HG02610 (cell line): ENCODE measurements around the gene PATL1.
"Not testable (repeated sequence)": the region's sequence is repeated elsewhere in the genome, so short reads cannot be mapped to it uniquely, and the experiment has no call there.

ENCODE experiments used
- ATAC-seq: cut with Tn5 transposase; IDR thresholded peaks from one replicate; pipeline ENCODE4 v1.9.1; 2021; ENCODE audit warnings: mild to moderate bottlenecking, moderate library complexity; ENCODE audit not compliant: unreplicated experiment

Gene PATL1

GRCh38 chr11:59676205-59676604 lies 7.4 kb upstream of the PATL1 start:
- ATAC-seq: no peak

GRCh38 chr11:59674291-59674690 lies 5.5 kb upstream of the PATL1 start:
- ATAC-seq: no peak

DNA sequence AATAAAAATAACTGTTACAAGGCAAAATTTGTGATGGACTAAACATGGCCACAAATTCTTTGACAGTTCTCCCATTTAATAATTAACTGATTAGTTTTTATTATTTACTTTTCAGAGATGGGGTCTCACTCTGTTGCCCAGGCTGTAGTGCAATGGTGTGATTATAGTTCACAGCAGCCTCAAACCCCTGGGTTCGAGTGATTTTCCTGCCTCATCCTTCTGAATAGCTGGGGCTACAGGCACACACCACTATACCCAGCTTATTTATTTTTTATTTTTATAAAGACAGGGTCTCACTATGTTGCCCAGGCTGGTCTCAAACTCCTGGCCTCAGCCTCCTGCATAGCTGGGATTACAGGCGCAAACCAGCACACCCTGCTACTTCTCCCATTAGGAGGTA lies 4.5 kb upstream of the PATL1 start:
- ATAC-seq: no peak

DNA sequence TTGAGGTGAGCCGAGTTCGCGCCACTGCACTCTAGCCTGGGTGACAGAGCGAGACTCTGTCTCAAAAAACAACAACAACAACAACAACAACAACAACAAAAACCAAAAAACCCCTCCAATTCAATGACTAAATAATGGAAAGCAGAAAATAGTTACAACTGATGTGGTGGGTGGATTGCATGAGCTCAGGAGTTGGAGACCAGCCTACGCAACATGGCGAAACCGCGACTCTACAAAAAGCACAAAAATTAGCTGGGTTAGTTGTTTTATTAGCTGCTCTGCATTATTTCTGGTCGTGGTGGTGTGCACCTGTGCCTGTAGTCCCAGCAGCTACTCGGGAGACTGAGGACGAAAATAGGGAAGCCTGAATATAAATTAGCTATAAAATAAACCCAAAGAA lies 2.6 kb upstream of the PATL1 start:
- ATAC-seq: no peak

DNA sequence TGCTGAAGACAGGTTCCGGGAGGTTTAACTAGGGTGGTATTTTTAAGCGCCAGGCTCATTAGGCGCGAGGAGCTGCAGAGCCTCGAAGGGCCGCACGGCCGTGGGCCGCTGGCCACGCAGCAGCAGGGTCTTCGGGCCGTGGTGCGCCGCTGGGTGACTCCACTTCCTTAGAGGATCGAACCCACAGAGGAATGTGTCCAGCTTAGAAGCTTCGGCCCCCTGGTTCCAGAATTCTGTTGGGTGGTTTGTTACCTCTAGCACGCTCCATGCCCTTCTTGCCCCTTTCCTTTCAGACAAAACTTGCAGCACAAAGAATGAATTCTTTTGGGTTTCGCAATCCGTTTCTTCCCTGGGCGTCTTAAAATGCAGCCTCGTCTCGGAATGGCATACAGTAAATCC lies 773 bp upstream of the PATL1 start:
- ATAC-seq: peak; percentile 6

- ATAC-seq: peak; percentile 12
Measured at GRCh38 chr11:59668188-59668949, 468 bp downstream of the PATL1 start.

- ATAC-seq: no peak
Measured at GRCh38 chr11:59667812-59668187, 1.0 kb downstream of the PATL1 start.

- no peak for ATAC-seq
Measured at GRCh38 chr11:59666969-59667368, 1.9 kb downstream of the PATL1 start.

DNA sequence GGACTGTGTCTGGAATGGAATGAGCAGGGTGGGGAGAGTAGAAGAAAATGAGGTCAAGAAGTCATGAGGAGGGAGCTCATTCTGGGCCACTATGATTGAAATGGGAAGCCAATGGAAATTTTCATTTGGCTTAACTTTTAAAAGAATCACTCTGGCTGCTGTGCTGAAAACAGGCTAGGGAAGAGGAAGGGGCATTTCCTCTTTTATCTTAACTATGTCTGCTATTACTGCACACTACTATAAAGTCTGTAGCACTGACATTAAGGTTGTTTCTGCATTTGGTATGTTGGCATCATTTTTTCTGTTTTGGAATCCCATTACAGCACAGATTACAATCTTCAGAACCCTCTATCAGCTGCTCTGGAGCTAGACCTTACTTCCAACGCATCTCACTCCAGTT lies 8.2 kb downstream of the PATL1 start:
- no peak for ATAC-seq

GRCh38 chr11:59659981-59660380 lies 8.9 kb downstream of the PATL1 start:
- ATAC-seq: no peak

- ATAC-seq: no peak
Measured at GRCh38 chr11:59658036-59658435, 10.8 kb downstream of the PATL1 start.

DNA sequence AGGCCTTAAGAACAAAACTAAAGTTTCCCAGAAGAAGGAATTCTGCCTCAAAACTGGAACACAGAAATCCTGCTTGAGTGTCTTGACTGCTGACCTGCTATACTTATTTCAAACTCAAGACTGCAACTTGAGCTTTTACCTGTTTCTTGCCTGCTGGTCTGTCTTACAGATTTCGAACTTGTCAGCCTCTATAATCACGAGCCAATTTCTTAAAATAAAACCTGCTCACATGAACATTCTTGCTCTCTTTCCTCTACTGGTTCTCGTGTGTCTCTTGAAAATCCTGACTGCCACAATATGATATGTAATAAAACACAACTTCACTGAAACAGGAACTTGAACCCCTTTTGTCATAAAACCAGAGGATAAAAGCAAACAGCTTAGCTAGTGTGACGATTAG lies 13.9 kb downstream of the PATL1 start:
- no peak for ATAC-seq

GRCh38 chr11:59647245-59647980 lies 21.4 kb downstream of the PATL1 start:
- no peak for ATAC-seq

DNA sequence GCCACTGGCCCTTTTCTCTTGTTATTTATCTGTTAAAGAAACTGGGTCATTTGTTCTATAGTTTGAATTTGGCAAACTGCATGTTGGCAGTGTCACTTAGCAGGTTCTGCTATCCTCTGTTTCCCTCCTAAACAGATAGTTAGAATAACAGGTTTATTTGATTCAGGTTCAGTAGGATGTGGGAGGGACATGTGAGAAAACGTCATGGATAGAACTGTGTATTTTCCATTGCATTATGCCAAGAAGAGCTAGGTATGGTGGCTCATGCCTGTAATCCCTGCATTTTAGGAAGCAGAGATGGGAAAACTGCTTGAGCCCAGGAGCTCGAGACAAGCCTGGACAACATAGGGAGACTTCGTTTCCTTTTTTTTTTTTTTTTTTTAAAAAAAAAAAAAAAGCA lies 24.3 kb downstream of the PATL1 start:
- no peak for ATAC-seq

- no peak for ATAC-seq
Measured at GRCh38 chr11:59643390-59643789, 25.4 kb downstream of the PATL1 start.

DNA sequence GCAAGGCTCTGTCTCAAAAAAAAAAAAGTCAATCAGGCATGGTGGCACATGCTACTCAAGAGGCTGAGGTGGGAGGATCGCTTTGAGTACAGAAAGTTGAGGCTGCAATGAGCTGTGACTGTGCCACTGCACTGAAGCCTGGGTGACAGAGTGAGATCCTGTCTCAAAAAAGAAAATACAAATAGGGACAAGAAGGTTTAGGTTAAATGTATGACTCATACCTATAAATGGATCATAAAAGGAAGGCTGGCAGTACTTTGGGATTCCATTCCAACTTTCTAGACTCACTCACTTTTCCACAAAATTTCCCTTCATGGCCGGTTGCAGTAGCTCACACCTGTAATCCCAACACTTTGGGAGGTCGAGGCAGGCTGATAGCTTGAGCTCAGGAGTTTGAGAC lies 27.7 kb downstream of the PATL1 start:
- no peak for ATAC-seq

- no peak for ATAC-seq
Measured at GRCh38 chr11:59630493-59630892, 38.3 kb downstream of the PATL1 start.

GRCh38 chr11:59629996-59630395 lies 38.8 kb downstream of the PATL1 start:
- ATAC-seq: no peak

DNA sequence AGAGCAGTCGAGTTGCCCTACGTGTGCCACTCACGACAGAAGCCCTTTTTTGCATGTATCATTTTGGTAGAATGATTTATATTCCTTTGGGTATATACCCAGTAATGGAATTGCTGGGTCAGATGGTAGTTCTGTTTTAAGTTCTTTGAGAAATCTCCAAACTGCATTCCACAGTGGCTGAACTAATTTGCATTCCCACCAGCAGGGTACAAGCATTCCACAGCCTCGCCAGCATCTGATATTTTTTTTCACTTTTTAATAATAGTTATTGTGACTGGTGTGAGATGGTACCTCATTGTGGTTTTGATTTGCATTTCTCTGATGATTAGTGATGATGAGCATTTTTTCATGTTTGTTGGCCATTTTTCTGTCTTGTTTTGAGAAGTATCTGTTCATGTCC lies 41.9 kb downstream of the PATL1 start:
- ATAC-seq: not testable (repeated sequence)

DNA sequence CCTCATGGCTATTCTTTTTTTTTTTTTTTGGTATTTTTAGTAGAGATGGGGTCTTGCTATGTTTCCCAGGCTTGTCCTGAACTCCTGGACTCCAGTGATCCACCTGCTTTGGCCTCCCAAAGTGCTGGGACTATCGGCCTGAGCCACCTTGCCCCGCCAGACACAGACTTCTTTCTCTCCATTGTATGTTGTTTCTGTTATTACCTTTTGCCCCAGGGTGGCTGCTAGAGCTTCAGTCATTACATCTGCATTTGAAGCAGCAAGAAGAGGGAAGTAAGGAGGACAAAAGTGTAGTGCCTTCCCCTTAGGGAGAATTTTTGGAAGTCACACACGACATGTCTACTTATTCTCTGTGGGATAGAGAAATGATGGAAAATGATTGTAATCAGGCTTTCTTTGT lies 43.1 kb downstream of the PATL1 start:
- no peak for ATAC-seq

- no peak for ATAC-seq
Measured at GRCh38 chr11:59617876-59618275, 51.0 kb downstream of the PATL1 start.

- ATAC-seq: no peak
Measured at GRCh38 chr11:59616396-59616982, 52.3 kb downstream of the PATL1 start.
